IPS-18a (cell line): ENCODE data around the gene FGF4.
A peak's percentile ranks its signal among the peaks of the same experiment; 100 is the strongest.

Source experiments
- H3K27ac ChIP-seq: one replicate; pipeline ENCODE4 v1.5.1; 2013; ENCODE audit warnings: low read length
- H3K27me3 ChIP-seq: one replicate; pipeline ENCODE4 v1.6.1; 2013; ENCODE audit warnings: mild to moderate bottlenecking, low read length; ENCODE audit not compliant: control insufficient read depth, insufficient read depth
- H3K36me3 ChIP-seq: one replicate; pipeline ENCODE4 v1.6.1; 2013; ENCODE audit warnings: low read depth, low read length; ENCODE audit not compliant: control insufficient read depth
- H3K4me1 ChIP-seq: one replicate; pipeline ENCODE4 v1.6.1; 2013; ENCODE audit warnings: low read depth, low read length; ENCODE audit not compliant: control insufficient read depth
- H3K4me3 ChIP-seq: one replicate; pipeline ENCODE4 v1.5.1; 2013; ENCODE audit warnings: low read length
- H3K9ac ChIP-seq: one replicate; pipeline ENCODE4 v1.6.1; 2013; ENCODE audit warnings: mild to moderate bottlenecking, low read length, moderate library complexity
- H3K9me3 ChIP-seq: one replicate; pipeline ENCODE4 v1.6.1; 2013; ENCODE audit warnings: low read depth, low read length; ENCODE audit not compliant: control insufficient read depth

FGF4 gene, protein sequence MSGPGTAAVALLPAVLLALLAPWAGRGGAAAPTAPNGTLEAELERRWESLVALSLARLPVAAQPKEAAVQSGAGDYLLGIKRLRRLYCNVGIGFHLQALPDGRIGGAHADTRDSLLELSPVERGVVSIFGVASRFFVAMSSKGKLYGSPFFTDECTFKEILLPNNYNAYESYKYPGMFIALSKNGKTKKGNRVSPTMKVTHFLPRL

DNA sequence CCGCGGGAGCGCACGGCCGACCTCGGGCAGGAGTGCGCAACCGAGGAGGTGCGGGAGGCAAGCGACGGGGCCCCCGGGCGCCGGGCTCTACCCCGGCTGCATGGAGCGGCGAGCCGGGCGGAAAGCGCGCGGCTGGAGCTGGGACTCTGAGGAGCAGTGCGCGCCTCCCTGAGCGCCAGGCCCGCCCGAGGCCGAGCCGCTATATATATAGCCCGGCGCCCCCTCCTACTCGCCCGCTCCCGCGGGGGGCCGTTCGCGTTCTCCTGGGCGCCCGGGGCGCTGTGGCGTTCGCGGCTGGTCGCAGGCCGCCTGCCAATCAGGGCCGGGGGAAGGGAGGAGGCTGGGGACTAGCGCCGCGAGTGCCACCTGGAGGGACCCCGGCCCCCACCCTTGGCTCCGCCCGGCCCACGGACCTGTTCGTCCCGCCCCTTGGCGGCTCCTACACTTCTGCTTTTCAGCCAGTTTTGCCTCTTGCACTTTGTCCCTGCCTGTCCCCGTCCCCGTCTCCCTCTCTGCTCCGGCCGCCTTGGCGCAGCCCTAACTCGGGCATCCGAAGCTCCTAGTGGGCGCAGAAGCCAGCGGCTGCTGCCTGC lies at the start of gene FGF4:
Gene FGF4 (minus strand): TSS at position 179 of the 593 bp plus-strand sequence. CDS start 257 bp downstream, outside the sequence.
- Histone ChIP-seq H3K27me3 (peaks cover 72% of the 10 kb centered on the region), H3K9me3 (no peaks in the 10 kb centered on the region), H3K27ac (no peak within 1 kb of the TSS), H3K4me1 (peaks cover 33% of the 10 kb centered on the region), H3K4me3 (peak within 1 kb of the TSS; percentile 39), H3K36me3 (no peaks in the 10 kb centered on the region), H3K9ac (no peak within 1 kb of the TSS)

DNA sequence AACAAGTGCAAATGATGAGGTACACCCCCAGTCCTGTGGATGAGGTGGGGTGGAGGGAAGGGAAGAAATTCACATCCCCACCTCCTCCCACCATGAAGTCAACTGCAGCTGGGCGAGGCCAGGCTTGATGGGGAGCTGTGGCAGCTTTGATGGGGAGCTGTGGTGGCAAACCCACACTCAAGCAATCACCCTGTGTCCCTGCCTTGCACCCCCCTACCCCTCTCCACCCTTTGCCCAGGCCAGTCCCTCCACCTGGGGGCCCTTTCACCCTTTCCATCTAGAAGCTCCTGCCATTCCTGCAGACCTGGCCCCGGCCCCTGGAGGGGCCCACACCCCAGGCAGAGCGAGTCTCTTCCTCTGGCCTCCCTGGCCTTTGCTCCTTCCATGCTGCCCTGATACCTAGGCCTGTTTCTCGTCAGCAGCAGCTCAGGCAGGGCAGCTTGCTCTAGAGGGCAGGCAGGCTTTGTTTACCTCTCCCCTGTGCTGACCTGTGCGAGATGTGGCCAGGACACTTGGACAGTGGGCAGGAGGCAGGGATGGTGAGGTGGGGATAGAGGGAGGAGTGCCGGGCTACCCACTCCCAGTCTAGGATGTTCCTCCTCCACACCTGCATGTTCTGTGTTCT lies 48.6 kb upstream of the FGF4 start:
- Histone ChIP-seq H3K4me3 (no peak overlapping the region), H3K36me3 (no peaks in the 10 kb centered on the region), H3K9me3 (no peaks in the 10 kb centered on the region), H3K9ac (no peak overlapping the region), H3K4me1 (peaks cover 1% of the 10 kb centered on the region), H3K27me3 (peaks cover 51% of the 10 kb centered on the region), H3K27ac (no peak overlapping the region)

DNA sequence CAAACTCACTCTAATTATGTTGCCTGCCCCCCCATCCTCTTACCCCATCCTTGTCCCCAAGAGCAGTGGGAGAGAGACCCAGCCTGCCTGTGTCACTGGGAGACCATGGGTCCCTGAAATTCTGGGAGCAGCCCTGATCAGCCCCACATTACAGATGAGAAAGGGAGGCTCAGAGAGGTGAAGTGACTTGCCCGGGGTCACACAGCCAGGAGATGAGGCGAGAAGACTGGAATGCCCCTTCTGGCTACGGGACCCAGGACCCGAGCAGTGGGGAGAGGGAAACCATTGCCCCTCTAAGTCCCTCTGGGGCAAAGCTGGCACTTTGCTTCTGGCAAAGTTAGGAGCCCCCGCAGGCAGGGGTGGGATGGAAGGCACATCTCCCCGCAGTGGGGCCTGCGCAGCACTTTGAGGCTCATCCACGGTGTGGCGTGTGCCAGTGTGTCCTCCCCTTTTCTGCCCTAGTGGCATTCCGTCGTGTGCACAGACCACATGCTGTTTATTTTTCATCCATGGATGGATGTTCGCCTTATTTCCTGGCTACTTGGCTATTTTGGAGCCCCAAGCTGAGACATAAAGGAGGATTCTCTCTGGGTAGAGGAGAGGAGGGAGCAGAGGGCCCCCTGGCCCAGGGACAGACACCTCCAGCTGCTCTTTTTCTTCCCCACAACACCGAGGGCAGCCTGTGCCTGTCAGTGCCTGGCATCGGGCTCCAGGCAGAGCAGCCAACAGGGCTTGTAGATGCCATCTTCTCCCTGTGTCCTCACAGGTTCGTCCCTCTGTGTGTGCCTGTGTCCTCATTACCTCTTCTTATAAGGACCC lies 47.7 kb upstream of the FGF4 start:
- Histone ChIP-seq H3K36me3 (no peaks in the 10 kb centered on the region), H3K4me3 (no peak overlapping the region), H3K27ac (no peak overlapping the region), H3K9me3 (no peaks in the 10 kb centered on the region), H3K4me1 (no peaks in the 10 kb centered on the region), H3K9ac (no peak overlapping the region), H3K27me3 (peaks cover 59% of the 10 kb centered on the region)

DNA sequence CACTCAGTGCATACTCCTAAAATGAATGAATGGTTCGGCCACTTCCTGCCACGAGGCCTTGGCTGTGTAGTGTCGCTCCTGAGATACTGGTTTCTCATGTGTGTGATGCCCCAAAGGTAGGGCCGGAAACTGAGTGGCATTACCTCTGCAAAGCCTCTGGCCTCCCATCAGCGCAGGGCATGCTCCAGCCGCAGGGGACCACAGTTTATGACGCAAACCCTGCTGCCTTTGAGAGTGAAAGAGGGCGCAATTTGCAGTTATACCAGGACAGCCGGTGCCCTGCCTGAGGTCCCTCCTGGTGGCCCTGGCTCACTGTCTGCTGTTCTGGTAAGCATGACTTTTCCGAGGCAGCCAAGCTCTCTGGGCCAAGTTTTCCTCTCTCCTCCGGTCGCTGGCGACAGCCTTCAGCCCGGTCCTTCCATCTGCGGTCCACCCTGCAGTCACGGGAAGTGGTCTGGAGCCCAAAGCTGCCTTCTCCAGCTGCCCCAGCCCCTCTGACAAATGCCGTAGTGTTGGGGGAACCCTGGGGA lies 46.4 kb upstream of the FGF4 start:
- H3K27me3 ChIP-seq, result peaks cover 73% of the 10 kb centered on the region
- H3K4me1 ChIP-seq, result no peaks in the 10 kb centered on the region

DNA sequence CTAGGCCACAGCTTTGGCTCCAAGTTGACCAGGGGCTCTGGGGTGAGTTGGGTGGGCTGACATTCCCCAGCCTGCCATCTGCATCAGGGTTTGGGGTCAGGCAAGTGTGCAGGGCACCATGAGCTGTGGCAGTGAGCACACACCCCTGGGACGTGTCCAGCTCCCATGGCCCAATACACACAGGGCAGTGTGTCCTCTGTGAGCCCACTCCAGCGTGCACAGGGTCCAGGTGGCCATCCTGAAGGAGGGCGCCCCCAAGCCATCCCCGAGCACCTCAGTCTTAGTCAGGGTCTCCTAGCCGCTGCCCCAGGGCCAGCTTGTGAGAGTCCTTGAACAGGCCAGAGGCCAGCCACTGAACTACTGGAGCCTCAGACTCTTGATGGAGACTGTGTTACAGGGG lies 45.3 kb upstream of the FGF4 start:
- no peaks in the 10 kb centered on the region for H3K9me3 ChIP-seq
- H3K4me3 ChIP-seq, result no peak overlapping the region
- H3K36me3 ChIP-seq, result no peaks in the 10 kb centered on the region
- H3K4me1 ChIP-seq, result no peaks in the 10 kb centered on the region
- peaks cover 84% of the 10 kb centered on the region for H3K27me3 ChIP-seq
- H3K27ac ChIP-seq, result no peak overlapping the region
- no peak overlapping the region for H3K9ac ChIP-seq

More for the DNA sequence above, 46.4 kb upstream of the FGF4 start:
- Histone ChIP-seq H3K9ac (no peak overlapping the region), H3K4me3 (no peak overlapping the region), H3K36me3 (no peaks in the 10 kb centered on the region), H3K27ac (no peak overlapping the region), H3K9me3 (no peaks in the 10 kb centered on the region)

DNA sequence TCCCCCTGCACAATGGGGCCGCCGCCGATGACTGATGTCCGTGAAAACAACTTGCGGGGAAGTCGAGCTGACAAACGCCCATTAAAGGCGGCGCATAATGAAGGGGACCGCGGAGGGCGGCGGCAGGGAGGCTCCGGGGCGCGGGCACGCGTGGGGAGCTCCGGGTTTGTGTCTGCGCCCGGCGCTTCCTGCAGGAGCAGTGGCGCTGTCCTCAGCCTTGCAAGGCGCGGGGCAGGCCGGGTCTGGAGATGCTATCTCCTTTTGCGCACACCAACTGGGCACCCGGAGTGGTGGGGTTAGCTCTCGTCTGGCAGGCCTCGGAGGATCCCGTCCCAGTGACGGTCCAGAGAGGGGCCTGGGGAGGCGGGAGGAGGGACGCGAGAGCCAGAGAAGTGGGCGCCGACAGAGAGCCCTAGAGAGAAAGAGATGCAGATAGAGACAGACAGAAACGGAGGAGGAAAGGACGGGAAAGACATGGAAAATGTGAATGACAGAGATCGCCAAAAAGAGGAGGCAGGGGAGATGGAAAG lies 44.5 kb upstream of the FGF4 start:
- Histone ChIP-seq H3K36me3 (no peaks in the 10 kb centered on the region), H3K9me3 (no peaks in the 10 kb centered on the region), H3K9ac (no peak overlapping the region), H3K4me1 (no peaks in the 10 kb centered on the region), H3K27me3 (peaks cover 92% of the 10 kb centered on the region), H3K4me3 (peak overlapping the region; percentile 24), H3K27ac (no peak overlapping the region)

DNA sequence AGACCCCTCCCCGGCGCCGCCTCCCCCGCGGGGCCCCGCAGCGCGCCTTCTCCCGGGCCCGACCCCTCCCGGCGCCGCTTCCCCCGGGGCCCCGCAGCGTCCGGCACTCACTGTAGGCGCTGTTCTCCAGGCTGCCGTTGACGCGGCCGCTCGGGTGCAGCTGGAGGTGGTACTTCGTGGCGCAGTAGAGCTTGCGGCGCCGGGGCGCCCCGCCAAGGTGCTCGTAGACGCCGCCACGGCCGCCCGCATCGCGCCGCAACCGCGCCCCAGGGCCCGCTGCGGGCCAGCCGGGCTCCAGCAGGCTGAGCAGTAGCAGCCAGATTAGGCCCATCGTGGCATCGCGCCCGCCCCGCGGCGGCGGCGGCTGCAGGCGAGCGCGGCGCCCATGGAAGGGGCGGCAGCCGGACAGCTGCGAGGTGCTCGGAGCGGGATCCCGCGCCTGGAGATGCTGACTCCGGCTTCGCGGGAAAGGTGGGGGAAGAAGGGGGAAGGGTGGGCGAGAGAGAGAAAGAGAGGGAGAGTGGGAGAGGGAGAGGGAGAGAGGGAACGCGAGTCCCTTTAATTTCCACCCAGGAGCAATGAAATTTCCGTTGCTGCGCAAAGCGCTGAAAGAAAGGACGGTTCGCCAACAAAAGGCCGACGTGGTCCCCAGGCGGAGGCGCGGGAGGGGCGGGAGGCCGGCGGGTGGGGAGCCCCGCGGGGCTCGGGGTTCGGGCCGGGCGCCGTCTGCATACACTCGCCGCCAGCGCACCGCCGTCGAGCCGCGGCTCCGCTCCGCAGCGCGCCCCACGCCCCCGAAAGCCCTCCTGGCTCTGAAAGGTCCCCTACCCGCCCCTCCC lies 43.7 kb upstream of the FGF4 start, which contains the start of gene FGF3:
Gene FGF3 (minus strand): TSS at position 814 of the 839 bp plus-strand sequence. CDS start 483 bp downstream, at position 331.
- Histone ChIP-seq H3K27me3 (peaks cover 100% of the 10 kb centered on the region), H3K4me1 (no peaks in the 10 kb centered on the region), H3K9ac (no peak within 1 kb of the TSS), H3K9me3 (no peaks in the 10 kb centered on the region), H3K4me3 (peak within 1 kb of the TSS; percentile 33), H3K27ac (no peak within 1 kb of the TSS), H3K36me3 (no peaks in the 10 kb centered on the region)

DNA sequence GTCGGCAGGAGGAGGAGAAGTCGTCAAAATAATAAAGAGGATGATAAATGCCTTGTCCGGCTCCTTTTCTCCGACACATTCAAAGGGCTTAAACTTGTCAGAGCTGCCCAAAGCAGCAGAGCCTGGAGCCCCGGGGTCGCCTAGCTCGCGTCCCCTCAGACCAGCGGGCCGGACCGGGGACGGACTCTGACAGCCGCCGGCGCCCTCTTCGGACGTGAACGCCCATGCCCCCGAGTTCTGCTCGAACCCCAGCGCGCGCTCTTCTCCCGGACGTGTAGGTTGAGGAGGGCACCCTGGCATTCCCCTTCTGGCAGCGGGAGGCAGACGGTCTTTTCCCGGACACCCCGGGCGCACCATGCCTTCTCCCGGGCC lies 43.1 kb upstream of the FGF4 start:
- peaks cover 94% of the 10 kb centered on the region for H3K27me3 ChIP-seq

DNA sequence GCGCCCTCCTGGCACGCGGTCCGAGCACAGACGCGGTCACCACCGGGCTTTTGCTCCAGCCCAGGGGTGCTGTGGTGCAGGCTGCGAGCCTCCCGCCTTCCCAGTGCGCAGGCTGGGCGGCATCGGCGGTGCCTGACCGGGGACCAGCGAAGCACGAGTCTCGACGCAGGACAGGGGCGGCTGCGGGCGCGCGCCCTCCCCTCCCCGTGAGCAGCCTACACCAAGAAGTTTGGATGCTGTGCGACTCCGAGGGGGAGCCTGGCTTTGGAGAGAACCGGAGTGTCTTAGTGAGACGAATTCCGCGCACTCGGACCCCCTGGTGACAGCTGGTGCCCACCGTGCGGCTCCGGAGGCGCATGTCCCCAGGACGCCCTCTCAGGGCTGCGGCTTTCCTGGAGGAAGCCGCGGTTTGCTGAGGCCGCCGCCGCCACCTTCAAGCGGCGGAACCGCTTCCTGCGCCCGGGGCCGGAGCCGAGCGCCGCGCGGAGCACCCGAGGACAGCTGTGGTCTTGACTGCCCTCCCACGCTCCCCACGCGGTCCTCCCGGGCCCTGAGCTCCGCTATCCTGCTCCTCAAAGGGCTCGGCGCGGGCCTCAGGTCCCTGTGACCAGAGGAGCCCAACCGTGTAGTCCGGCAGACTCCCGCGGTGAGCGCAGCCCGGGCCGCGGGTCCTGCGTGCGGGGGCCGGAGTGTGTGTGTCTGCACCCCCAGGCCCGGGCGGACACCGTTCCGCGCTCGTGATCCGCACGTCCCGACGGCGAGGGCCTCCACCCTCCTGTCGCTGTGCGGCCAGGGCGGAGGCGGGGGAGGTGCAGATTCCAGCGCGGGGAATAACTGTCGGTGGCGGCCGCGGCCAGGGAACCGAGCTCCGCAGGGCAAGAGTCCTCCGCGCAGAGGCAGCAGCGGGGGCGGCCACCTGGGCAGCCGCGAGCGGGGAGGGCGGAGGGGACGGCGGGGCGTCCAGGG lies 42.4 kb upstream of the FGF4 start:
- Histone ChIP-seq H3K27me3 (peaks cover 88% of the 10 kb centered on the region), H3K27ac (no peak overlapping the region), H3K36me3 (no peaks in the 10 kb centered on the region), H3K9ac (no peak overlapping the region), H3K9me3 (no peaks in the 10 kb centered on the region), H3K4me3 (peak overlapping the region; percentile 33), H3K4me1 (no peaks in the 10 kb centered on the region)

More for the DNA sequence above, 43.1 kb upstream of the FGF4 start:
- Histone ChIP-seq H3K36me3 (no peaks in the 10 kb centered on the region), H3K9ac (no peak overlapping the region), H3K4me3 (peak overlapping the region; percentile 33), H3K27ac (no peak overlapping the region), H3K4me1 (no peaks in the 10 kb centered on the region), H3K9me3 (no peaks in the 10 kb centered on the region)

DNA sequence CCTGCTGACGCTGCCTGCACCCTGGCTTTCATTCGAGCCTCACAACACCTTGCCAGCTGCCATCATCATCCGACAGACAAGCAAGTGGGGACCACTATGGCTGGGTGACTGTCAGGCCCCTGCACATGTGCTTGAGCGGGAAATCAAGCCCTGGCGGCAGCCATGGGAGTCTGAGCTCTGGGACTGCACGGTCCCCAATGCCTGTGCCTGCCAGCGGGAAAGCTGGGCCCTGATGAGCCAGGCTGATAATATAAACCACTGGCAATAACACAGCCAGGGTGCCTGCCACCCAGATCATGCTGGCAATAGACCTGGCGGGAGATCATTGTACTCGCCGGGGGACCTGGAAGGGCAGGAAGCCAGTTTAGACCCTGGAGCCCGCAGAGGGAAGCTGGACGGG lies 41.5 kb upstream of the FGF4 start:
- H3K27ac ChIP-seq, result no peak overlapping the region
- H3K36me3 ChIP-seq, result no peaks in the 10 kb centered on the region
- H3K9ac ChIP-seq, result no peak overlapping the region
- H3K27me3 ChIP-seq, result peaks cover 79% of the 10 kb centered on the region
- no peaks in the 10 kb centered on the region for H3K4me1 ChIP-seq
- no peak overlapping the region for H3K4me3 ChIP-seq
- H3K9me3 ChIP-seq, result no peaks in the 10 kb centered on the region
